ENCODE data around the gene PHF23. TPM values are rescaled to one million over a fixed set of nuclear protein-coding genes. Genes with fewer than 3 reads are reported as not detected.

Gene PHF23
- total and polyA plus RNA-seq, 9 donors = 19.4 to 57.7 (median 41.0) TPM

GRCh38 chr17:7191069-7191468 is 48.2 kb downstream of the PHF23 start:
- intact Hi-C loops (cut with DNase I) = no loop called here
- Histone ChIP-seq H3K9me3 (no peaks in the 10 kb centered on the region), H3K36me3 (no peaks in the 10 kb centered on the region), H3K4me1 (ENCODE audit: insufficient read depth) (no peaks in the 10 kb centered on the region), H3K27ac (no peak overlapping the region), H3K27me3 (no peaks in the 10 kb centered on the region), H3K4me3 (no peak overlapping the region)
- 81 to 87% (median 83%) methylated on average over 12 of the region's 12 CpGs for WGBS, 3 donors
- peak in 1 of 5 donors; percentile 44 for DNase-seq
- TF ChIP-seq EP300 (IDR thresholded peaks at IDR 0.05) (no peak), POLR2A (IDR thresholded peaks at IDR 0.05) (no peak), CTCF (IDR thresholded peaks at IDR 0.05) (no peak)

- no peaks in the 10 kb centered on the region for H3K36me3 ChIP-seq
- no peaks in the 10 kb centered on the region for H3K4me1 ChIP-seq (ENCODE audit: insufficient read depth)
- DNase-seq = peak in 2 of 5 donors; percentile 20 to 36
Measured at GRCh38 chr17:7190276-7190917, 48.9 kb downstream of the PHF23 start.

GRCh38 chr17:7186241-7186640 is 53.0 kb downstream of the PHF23 start:
- intact Hi-C loops (cut with DNase I) = no loop called here

More at GRCh38 chr17:7190276-7190917, 48.9 kb downstream of the PHF23 start:
- Histone ChIP-seq H3K27me3 (no peaks in the 10 kb centered on the region), H3K4me3 (no peak overlapping the region), H3K27ac (no peak overlapping the region), H3K9me3 (no peaks in the 10 kb centered on the region)
- intact Hi-C loops (cut with DNase I) = no loop called here
- 75 to 81% (median 76%) methylated on average over 14 of the region's 14 CpGs for WGBS, 3 donors
- no peak for TF ChIP-seq POLR2A (IDR thresholded peaks at IDR 0.05)

More at GRCh38 chr17:7186241-7186640, 53.0 kb downstream of the PHF23 start:
- TF ChIP-seq POLR2A (IDR thresholded peaks at IDR 0.05) = no peak
- TF ChIP-seq CTCF (IDR thresholded peaks at IDR 0.05) = no peak
- no peak for TF ChIP-seq EP300 (IDR thresholded peaks at IDR 0.05)
- no peaks in the 10 kb centered on the region for H3K36me3 ChIP-seq
- no peaks in the 10 kb centered on the region for H3K9me3 ChIP-seq
- no peaks in the 10 kb centered on the region for H3K27me3 ChIP-seq
- 56 to 65% (median 56%) methylated on average over 7 of the region's 7 CpGs for WGBS, 3 donors
- no peaks in the 10 kb centered on the region for H3K4me1 ChIP-seq (ENCODE audit: insufficient read depth)
- DNase-seq = no peak
- no peak overlapping the region for H3K27ac ChIP-seq
- H3K4me3 ChIP-seq = no peak overlapping the region

MicroRNAs encoded within 50 kb of the gene (microRNA counts, 767-probe panel; counts per million panel counts)
- microRNA hsa-miR-324-3p (530 counts per million, percentile 78 among the panel's probes with 10 or more counts), microRNA hsa-miR-324-5p (530 counts per million, percentile 78 among the panel's probes with 10 or more counts)

Small RNA genes lying within 50 kb of the gene (microRNA-seq; reads per million reads assigned to microRNA genes)
- 248 to 397 (median 328) reads per million in 3 donors for gene MIR324

Small RNA genes lying within 50 kb of the gene (small RNA-seq; reads per million reads assigned to genes)
- not detected for gene AC120057.4
- gene MIR324 = 0.50 reads per million, percentile 11 among the genes with 10 or more reads in this experiment
- gene RF00019 = not detected

Other genes with a start within 250 kb of the PHF23 start
Only the 30 nearest of the 36 such genes appear.
- gene SLC16A13, start 203.4 kb downstream of the PHF23 start, total RNA-seq = 1 to 10 TPM in 4 of 7 donors, under 1 TPM in 3; 0.12 to 2.8 (median 1.2) TPM
- gene SLC16A13, start 203.4 kb downstream of the PHF23 start, polyA plus RNA-seq = 1 to 10 TPM; 1.2 TPM
- 10 to 100 TPM in 1 of 7 donors, 1 to 10 TPM in 5, not detected in 1; 1.2 to 14.4 (median 2.9) TPM for gene SLC16A11, start 195.4 kb downstream of the PHF23 start, total RNA-seq
- 1 to 10 TPM in 1 of 2 donors, not detected in 1; 3.9 TPM for gene SLC16A11, start 195.4 kb downstream of the PHF23 start, polyA plus RNA-seq
- gene CLEC10A, start 159.2 kb downstream of the PHF23 start, total RNA-seq = 1 to 10 TPM in 6 of 7 donors, under 1 TPM in 1; 0.98 to 2.9 (median 2.2) TPM
- 1 to 10 TPM; 3.5 to 9.4 TPM for gene CLEC10A, start 159.2 kb downstream of the PHF23 start, polyA plus RNA-seq
- gene ASGR2, start 124.6 kb downstream of the PHF23 start, total RNA-seq = under 1 TPM in 5 of 7 donors, not detected in 2; 0.20 to 0.72 (median 0.60) TPM
- under 1 TPM; 0.24 to 0.37 TPM for gene ASGR2, start 124.6 kb downstream of the PHF23 start, polyA plus RNA-seq
- 1 to 10 TPM in 4 of 7 donors, under 1 TPM in 3; 0.63 to 3.3 (median 1.0) TPM for gene ASGR1, start 60.1 kb downstream of the PHF23 start, total RNA-seq
- 1 to 10 TPM in 1 of 2 donors, under 1 TPM in 1; 0.20 to 1.3 TPM for gene ASGR1, start 60.1 kb downstream of the PHF23 start, polyA plus RNA-seq
- gene DLG4, start 19.6 kb downstream of the PHF23 start, total RNA-seq = 10 to 100 TPM; 11.0 to 67.7 (median 34.5) TPM
- gene DLG4, start 19.6 kb downstream of the PHF23 start, polyA plus RNA-seq = 10 to 100 TPM; 25.1 to 27.8 TPM
- gene ACADVL, start 19.5 kb downstream of the PHF23 start, total RNA-seq = 100 to 1,000 TPM; 303 to 638 (median 374) TPM
- 100 to 1,000 TPM; 277 to 381 TPM for gene ACADVL, start 19.5 kb downstream of the PHF23 start, polyA plus RNA-seq
- 10 to 100 TPM; 36.9 to 80.6 (median 61.3) TPM for gene DVL2, start 4.9 kb downstream of the PHF23 start, total RNA-seq
- gene DVL2, start 4.9 kb downstream of the PHF23 start, polyA plus RNA-seq = 10 to 100 TPM in 1 of 2 donors, 1 to 10 TPM in 1; 8.2 to 49.0 TPM
- gene GABARAP, start 3.0 kb upstream of the PHF23 start, total RNA-seq = 1,000 to 10,000 TPM in 1 of 7 donors, 100 to 1,000 TPM in 6; 526 to 1,303 (median 619) TPM
- gene GABARAP, start 3.0 kb upstream of the PHF23 start, polyA plus RNA-seq = 1,000 to 10,000 TPM in 1 of 2 donors, 100 to 1,000 TPM in 1; 763 to 1,518 TPM
- gene CTDNEP1, start 12.3 kb upstream of the PHF23 start, total RNA-seq = 100 to 1,000 TPM in 5 of 7 donors, 10 to 100 TPM in 2; 42.3 to 136 (median 123) TPM
- gene CTDNEP1, start 12.3 kb upstream of the PHF23 start, polyA plus RNA-seq = 100 to 1,000 TPM in 1 of 2 donors, 10 to 100 TPM in 1; 82.5 to 256 TPM
- gene ELP5, start 12.8 kb upstream of the PHF23 start, total RNA-seq = 10 to 100 TPM; 18.7 to 55.7 (median 40.6) TPM
- gene ELP5, start 12.8 kb upstream of the PHF23 start, polyA plus RNA-seq = 10 to 100 TPM; 35.1 to 56.0 TPM
- 100 to 1,000 TPM in 1 of 7 donors, 1 to 10 TPM in 4, under 1 TPM in 1, not detected in 1; 0.53 to 102 (median 6.3) TPM for gene CLDN7, start 23.0 kb upstream of the PHF23 start, total RNA-seq
- gene CLDN7, start 23.0 kb upstream of the PHF23 start, polyA plus RNA-seq = 1 to 10 TPM in 1 of 2 donors, under 1 TPM in 1; 0.27 to 1.1 TPM
- gene SLC2A4, start 42.3 kb upstream of the PHF23 start, total RNA-seq = 1 to 10 TPM in 6 of 7 donors, under 1 TPM in 1; 0.83 to 9.8 (median 2.3) TPM
- 1 to 10 TPM; 3.4 to 4.1 TPM for gene SLC2A4, start 42.3 kb upstream of the PHF23 start, polyA plus RNA-seq
- 1 to 10 TPM in 2 of 7 donors, under 1 TPM in 2, not detected in 3; 0.30 to 1.8 (median 0.98) TPM for gene YBX2, start 55.2 kb upstream of the PHF23 start, total RNA-seq
- under 1 TPM; 0.33 to 0.80 TPM for gene YBX2, start 55.2 kb upstream of the PHF23 start, polyA plus RNA-seq
- 100 to 1,000 TPM in 5 of 7 donors, 10 to 100 TPM in 2; 55.9 to 302 (median 229) TPM for gene EIF5A, start 68.2 kb upstream of the PHF23 start, total RNA-seq
- 100 to 1,000 TPM; 182 to 258 TPM for gene EIF5A, start 68.2 kb upstream of the PHF23 start, polyA plus RNA-seq
- gene GPS2, start 75.9 kb upstream of the PHF23 start, total RNA-seq = 10 to 100 TPM; 53.1 to 76.5 (median 59.3) TPM
- gene GPS2, start 75.9 kb upstream of the PHF23 start, polyA plus RNA-seq = 100 to 1,000 TPM in 1 of 2 donors, 10 to 100 TPM in 1; 62.2 to 103 TPM
- 10 to 100 TPM; 11.2 to 48.0 (median 41.6) TPM for gene NEURL4, start 89.9 kb upstream of the PHF23 start, total RNA-seq
- gene NEURL4, start 89.9 kb upstream of the PHF23 start, polyA plus RNA-seq = 10 to 100 TPM in 1 of 2 donors, 1 to 10 TPM in 1; 9.6 to 32.8 TPM
- gene ACAP1, start 97.1 kb upstream of the PHF23 start, total RNA-seq = 1 to 10 TPM; 1.9 to 9.4 (median 5.5) TPM
- gene ACAP1, start 97.1 kb upstream of the PHF23 start, polyA plus RNA-seq = 1 to 10 TPM; 2.2 to 5.8 TPM
- gene KCTD11, start 112.7 kb upstream of the PHF23 start, total RNA-seq = 10 to 100 TPM in 5 of 7 donors, 1 to 10 TPM in 2; 5.1 to 12.9 (median 10.5) TPM
- gene KCTD11, start 112.7 kb upstream of the PHF23 start, polyA plus RNA-seq = 10 to 100 TPM; 10.4 to 12.5 TPM
- gene TMEM95, start 115.7 kb upstream of the PHF23 start, total RNA-seq = not detected
- not detected for gene TMEM95, start 115.7 kb upstream of the PHF23 start, polyA plus RNA-seq
- gene TNK1, start 141.6 kb upstream of the PHF23 start, total RNA-seq = 1 to 10 TPM; 5.0 to 8.3 (median 6.4) TPM
- gene TNK1, start 141.6 kb upstream of the PHF23 start, polyA plus RNA-seq = 1 to 10 TPM in 1 of 2 donors, under 1 TPM in 1; 0.85 to 3.6 TPM
- 10 to 100 TPM; 11.0 to 52.4 (median 33.8) TPM for gene PLSCR3, start 155.1 kb upstream of the PHF23 start, total RNA-seq
- gene PLSCR3, start 155.1 kb upstream of the PHF23 start, polyA plus RNA-seq = 10 to 100 TPM in 1 of 2 donors, 1 to 10 TPM in 1; 7.1 to 40.9 TPM
- 100 to 1,000 TPM in 2 of 7 donors, 10 to 100 TPM in 5; 57.0 to 133 (median 85.2) TPM for gene TMEM256, start 164.6 kb upstream of the PHF23 start, total RNA-seq
- 100 to 1,000 TPM in 1 of 2 donors, 10 to 100 TPM in 1; 44.0 to 128 TPM for gene TMEM256, start 164.6 kb upstream of the PHF23 start, polyA plus RNA-seq
- gene NLGN2, start 168.4 kb upstream of the PHF23 start, total RNA-seq = 10 to 100 TPM; 11.4 to 76.2 (median 53.9) TPM
- gene NLGN2, start 168.4 kb upstream of the PHF23 start, polyA plus RNA-seq = 10 to 100 TPM; 16.9 to 30.2 TPM
- not detected for gene SPEM1, start 180.9 kb upstream of the PHF23 start, total RNA-seq
- gene SPEM1, start 180.9 kb upstream of the PHF23 start, polyA plus RNA-seq = not detected
- not detected for gene SPEM2, start 186.2 kb upstream of the PHF23 start, total RNA-seq
- gene SPEM2, start 186.2 kb upstream of the PHF23 start, polyA plus RNA-seq = not detected
- not detected for gene SPEM3, start 189.4 kb upstream of the PHF23 start, total RNA-seq
- not detected for gene SPEM3, start 189.4 kb upstream of the PHF23 start, polyA plus RNA-seq
- gene TMEM102, start 196.0 kb upstream of the PHF23 start, total RNA-seq = 1 to 10 TPM in 5 of 7 donors, under 1 TPM in 2; 0.43 to 8.3 (median 1.5) TPM
- 1 to 10 TPM in 1 of 2 donors, under 1 TPM in 1; 0.61 to 1.2 TPM for gene TMEM102, start 196.0 kb upstream of the PHF23 start, polyA plus RNA-seq
- 1 to 10 TPM in 2 of 7 donors, under 1 TPM in 5; 0.10 to 4.2 (median 0.61) TPM for gene FGF11, start 200.1 kb upstream of the PHF23 start, total RNA-seq
- gene FGF11, start 200.1 kb upstream of the PHF23 start, polyA plus RNA-seq = 1 to 10 TPM in 1 of 2 donors, under 1 TPM in 1; 0.25 to 5.1 TPM
- gene CHRNB1, start 205.6 kb upstream of the PHF23 start, total RNA-seq = 10 to 100 TPM in 2 of 7 donors, 1 to 10 TPM in 5; 3.2 to 13.5 (median 7.6) TPM
- 1 to 10 TPM; 5.9 to 7.8 TPM for gene CHRNB1, start 205.6 kb upstream of the PHF23 start, polyA plus RNA-seq

All from ovary (tissue), 9 donors.